Transverse colon (tissue), 4 donors: ENCODE data around the gene SHC3. TPM values are rescaled to one million over a fixed set of nuclear protein-coding genes. Genes with fewer than 3 reads are reported as not detected.

Experiments used
- DNase-seq: peaks from one replicate; pipeline ENCODE4 v3.0.0-alpha.2; 2019
- H3K27ac ChIP-seq, 4 donors: fragments of 200-600 bp; sonication (generic); 2 replicates each; pipeline ENCODE4 v1.5.1; 2016 to 2018; ENCODE audit warnings: inconsistent platforms in 4 of 4
- H3K27me3 ChIP-seq: fragments of 200-600 bp; sonication (generic); 2 replicates; pipeline ENCODE4 v1.5.1; 2017; ENCODE audit warnings: inconsistent platforms
- H3K36me3 ChIP-seq, 4 donors: fragments of 200-600 bp; sonication (generic); 2 replicates each; pipeline ENCODE4 v1.5.1; 2017 to 2019; ENCODE audit warnings: inconsistent platforms in 4 of 4
- H3K4me1 ChIP-seq, 4 donors: fragments of 200-600 bp; sonication (generic); 2 replicates each; pipeline ENCODE4 v1.5.1; 2017 to 2020; ENCODE audit warnings: inconsistent platforms in 4 of 4
- H3K4me3 ChIP-seq, 4 donors: fragments of 200-600 bp; sonication (generic); 1 replicate in 1 of 4; 2 replicates in 3 of 4; pipeline versions ENCODE4 v1.5.1 to v1.6.1; 2017 to 2019; ENCODE audit warnings: inconsistent platforms in 4 of 4
- H3K9me3 ChIP-seq, 2 donors: fragments of 200-600 bp; sonication (generic); 2 replicates each; pipeline ENCODE4 v1.5.1; 2017 to 2019; ENCODE audit warnings: inconsistent platforms in 2 of 2
- EP300 ChIP-seq: sonication (generic); formaldehyde crosslinking; IDR thresholded peaks from one replicate; pipeline ENCODE4 v1.6.1; 2017; ENCODE audit warnings: antibody characterized with exemption, low read depth
- POLR2A ChIP-seq: fragments of 450-650 bp; IDR thresholded peaks from one replicate; pipeline ENCODE4 v1.6.1; 2016; ENCODE audit warnings: antibody characterized with exemption, mild to moderate bottlenecking, moderate library complexity
- POLR2AphosphoS5 ChIP-seq, 3 donors: sonication (generic); formaldehyde crosslinking; IDR thresholded peaks; one replicate each; pipeline ENCODE4 v1.6.1; 2016; ENCODE audit warnings: antibody characterized with exemption in 3 of 3
- WGBS, 2 donors: methylation state at CpG; one replicate each; pipeline ENCODE4 v1.1.5; 2018; ENCODE audit warnings: low coverage in 1 of 2; 5-methylcytosine and 5-hydroxymethylcytosine counted together
- in situ Hi-C, 4 donors: fragments of 200-750 bp; cut with MboI; loops; one replicate each; pipeline versions ENCODE4 v1.15.0 to v1.15.1; 2017; ENCODE audit warnings: low sequenced_read_pairs in 3 of 4, low pct_ligation_motif_present in 1 of 4, low pct_unique_long_range_greater_than_20kb in 1 of 4
- intact Hi-C: fragments of 100-400 bp; cut with DNase I; formaldehyde crosslinking; loops from one replicate; pipeline ENCODE4 v1.15.1; 2023; ENCODE audit warnings: low total_unique reads
- total RNA-seq, 4 donors: library from RNA; depleted of rRNA; stranded (reverse); fragments of >200 nt; gene quantifications; one replicate each; pipeline ENCODE4 v1.1.0, GENCODE V29; 2016
- TF ChIP-seq, protein P1 (sequence below), 5 experiments: fragments of 200-600 bp in 3 of 5; fragments of 450-650 bp in 2 of 5; sonication (generic) in 3 of 5; IDR thresholded peaks; 1 replicate in 2 of 5; 2 replicates in 3 of 5; pipeline ENCODE4 v1.5.1; 2016 to 2017; ENCODE audit warnings: antibody characterized with exemption in 5 of 5, inconsistent platforms in 3 of 5, mild to moderate bottlenecking in 2 of 5, moderate library complexity in 1 of 5

Gene SHC3
- total RNA-seq, 4 donors from 2014 or later = 1.1 to 4.8 (median 2.7) TPM

DNA sequence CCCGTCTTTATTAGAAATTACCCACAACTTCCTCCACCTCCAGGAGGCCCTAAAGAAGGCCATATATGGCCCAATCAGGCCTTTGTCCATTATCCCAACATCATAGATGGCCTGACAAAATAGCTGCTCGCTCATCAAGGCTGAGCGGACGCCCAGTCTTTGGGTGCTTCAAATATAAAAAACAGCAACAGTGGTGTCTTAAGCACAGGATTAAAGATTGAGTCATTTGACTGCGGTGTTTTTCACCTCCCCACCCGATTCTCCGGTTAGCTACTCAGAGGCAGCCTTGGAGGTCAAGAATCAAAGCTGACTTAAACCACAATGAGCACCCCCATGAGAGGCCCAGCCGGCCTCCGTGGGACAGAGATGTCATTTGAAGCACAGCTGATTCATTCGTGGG is 168.6 kb downstream of the SHC3 start:
- intact Hi-C loops (no loop called here), in situ Hi-C loops (loop anchor here in 2 of 4 donors (25.0 kb wide), 2 partner anchors 923 to 1323 kb away; no protein-coding TSS in a partner anchor)
- Histone ChIP-seq H3K36me3 (no peaks in the 10 kb centered on the region), H3K27me3 (no peaks in the 10 kb centered on the region), H3K4me3 (no peak overlapping the region), H3K27ac (no peak overlapping the region), H3K9me3 (no peaks in the 10 kb centered on the region), H3K4me1 (no peaks in the 10 kb centered on the region)
- DNase-seq = no peak
- WGBS, 2 donors = 68 to 74% methylated on average over 5 to 10 of the region's 10 CpGs
- TF ChIP-seq POLR2A = no peak
- TF ChIP-seq, protein P1, sequence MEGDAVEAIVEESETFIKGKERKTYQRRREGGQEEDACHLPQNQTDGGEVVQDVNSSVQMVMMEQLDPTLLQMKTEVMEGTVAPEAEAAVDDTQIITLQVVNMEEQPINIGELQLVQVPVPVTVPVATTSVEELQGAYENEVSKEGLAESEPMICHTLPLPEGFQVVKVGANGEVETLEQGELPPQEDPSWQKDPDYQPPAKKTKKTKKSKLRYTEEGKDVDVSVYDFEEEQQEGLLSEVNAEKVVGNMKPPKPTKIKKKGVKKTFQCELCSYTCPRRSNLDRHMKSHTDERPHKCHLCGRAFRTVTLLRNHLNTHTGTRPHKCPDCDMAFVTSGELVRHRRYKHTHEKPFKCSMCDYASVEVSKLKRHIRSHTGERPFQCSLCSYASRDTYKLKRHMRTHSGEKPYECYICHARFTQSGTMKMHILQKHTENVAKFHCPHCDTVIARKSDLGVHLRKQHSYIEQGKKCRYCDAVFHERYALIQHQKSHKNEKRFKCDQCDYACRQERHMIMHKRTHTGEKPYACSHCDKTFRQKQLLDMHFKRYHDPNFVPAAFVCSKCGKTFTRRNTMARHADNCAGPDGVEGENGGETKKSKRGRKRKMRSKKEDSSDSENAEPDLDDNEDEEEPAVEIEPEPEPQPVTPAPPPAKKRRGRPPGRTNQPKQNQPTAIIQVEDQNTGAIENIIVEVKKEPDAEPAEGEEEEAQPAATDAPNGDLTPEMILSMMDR (IDR thresholded peaks at IDR 0.05) = no peak
- TF ChIP-seq POLR2AphosphoS5 (IDR thresholded peaks at IDR 0.05) = no peak
- TF ChIP-seq EP300 = no peak

DNA sequence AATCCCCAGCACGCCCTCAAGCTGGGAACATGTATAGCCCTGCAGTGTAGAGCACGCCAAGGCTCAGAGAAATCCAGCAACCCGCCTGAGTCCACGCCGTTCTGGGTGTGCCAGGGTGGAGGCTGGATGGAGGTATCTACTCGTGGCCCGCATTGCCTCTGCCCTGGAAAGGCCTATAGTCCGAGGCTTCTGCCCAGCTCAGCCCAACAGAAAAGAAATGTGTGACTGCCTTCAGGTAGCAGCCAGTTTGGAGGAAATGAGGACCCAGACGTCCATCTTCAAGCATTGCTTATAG is 169.1 kb downstream of the SHC3 start:
- no peaks in the 10 kb centered on the region for H3K9me3 ChIP-seq
- no peak overlapping the region for H3K4me3 ChIP-seq
- H3K4me1 ChIP-seq = no peaks in the 10 kb centered on the region
- H3K36me3 ChIP-seq = no peaks in the 10 kb centered on the region
- intact Hi-C loops (no loop called here), in situ Hi-C loops (loop anchor here in 3 of 4 donors (10.0 to 25.0 kb wide), 3 partner anchors 415 to 1322 kb away; no protein-coding TSS in a partner anchor)
- DNase-seq = no peak
- WGBS, 2 donors = 80 to 89% methylated on average over 1 to 9 of the region's 9 CpGs
- no peak for TF ChIP-seq EP300
- no peak for TF ChIP-seq POLR2A
- TF ChIP-seq POLR2AphosphoS5 (IDR thresholded peaks at IDR 0.05) = no peak
- H3K27ac ChIP-seq = no peak overlapping the region
- no peaks in the 10 kb centered on the region for H3K27me3 ChIP-seq

- no peak for DNase-seq
- 79 to 92% methylated on average over 6 to 12 of the region's 12 CpGs for WGBS, 2 donors
- no peaks in the 10 kb centered on the region for H3K36me3 ChIP-seq
- TF ChIP-seq EP300 = no peak
- no peak for TF ChIP-seq POLR2AphosphoS5 (IDR thresholded peaks at IDR 0.05)
- TF ChIP-seq, protein P1 (IDR thresholded peaks at IDR 0.05) = no peak
- TF ChIP-seq POLR2A = no peak
- no peaks in the 10 kb centered on the region for H3K27me3 ChIP-seq
- in situ Hi-C loops (loop anchor here in 3 of 4 donors (10.0 to 25.0 kb wide), 3 partner anchors 414 to 1322 kb away; no protein-coding TSS in a partner anchor), intact Hi-C loops (no loop called here)
- H3K9me3 ChIP-seq = no peaks in the 10 kb centered on the region
- no peaks in the 10 kb centered on the region for H3K4me1 ChIP-seq
- no peak overlapping the region for H3K4me3 ChIP-seq
- no peak overlapping the region for H3K27ac ChIP-seq
These were observed 169.7 kb downstream of the SHC3 start for GRCh38 chr9:89008744-89009545.

- Histone ChIP-seq H3K9me3 (no peaks in the 10 kb centered on the region), H3K27me3 (no peaks in the 10 kb centered on the region), H3K4me1 (no peaks in the 10 kb centered on the region), H3K27ac (no peak overlapping the region), H3K36me3 (no peaks in the 10 kb centered on the region), H3K4me3 (no peak overlapping the region)
- TF ChIP-seq, protein P1 (IDR thresholded peaks at IDR 0.05) = no peak
- no peak for DNase-seq
- intact Hi-C loops (no loop called here), in situ Hi-C loops (loop anchor here in 3 of 4 donors (10.0 to 25.0 kb wide), 3 partner anchors 413 to 1321 kb away; no protein-coding TSS in a partner anchor)
- WGBS, 2 donors = 87 to 100% methylated on average over 1 to 8 of the region's 9 CpGs
These were observed 170.4 kb downstream of the SHC3 start for GRCh38 chr9:89008055-89008743.
